ENCODE measurements around the gene SH3TC1.
A peak's percentile ranks its signal among the peaks of the same experiment; 100 is the strongest.

SH3TC1 gene

GRCh38 chr4:8158710-8159536 is 40.2 kb upstream of the SH3TC1 start, which contains the start of gene ABLIM2:
Gene ABLIM2, minus strand, starts transcription at chr4:8158813. Its CDS starts 124 bp downstream, at chr4:8158689.
- Histone ChIP-seq H3K36me3 (ENCODE audit: insufficient read depth, insufficient read length, low read length) (no peaks in the 10 kb centered on the region), H3K27me3 (ENCODE audit: insufficient read depth, insufficient read length) (peaks cover 64% of the 10 kb centered on the region), H3K4me1 (ENCODE audit: insufficient read depth, insufficient read length) (peaks cover 7% of the 10 kb centered on the region), H3K9ac (ENCODE audit: insufficient read length, low read depth) (peak within 1 kb of the TSS; percentile 90), H3K4me3 (ENCODE audit: insufficient read length, low read depth) (peak within 1 kb of the TSS; percentile 73), H3K9me3 (ENCODE audit: insufficient read depth, low read length) (no peaks in the 10 kb centered on the region)
- TF ChIP-seq SUZ12 (IDR thresholded peaks at IDR 0.05; ENCODE audit: extremely low read depth, insufficient read depth, insufficient read length) (no peak), ZNF274 (IDR thresholded peaks at IDR 0.05; ENCODE audit: low read depth, low read length) (no peak)
- peak; percentile 96 for DNase-seq (ENCODE audit: low read depth, low spot score)

- no peak for DNase-seq (ENCODE audit: low read depth, low spot score)
- TF ChIP-seq SUZ12 (IDR thresholded peaks at IDR 0.05; ENCODE audit: extremely low read depth, insufficient read depth, insufficient read length) = peak; percentile 91
- TF ChIP-seq ZNF274 (IDR thresholded peaks at IDR 0.05; ENCODE audit: low read depth, low read length) = no peak
- no peak for TF ChIP-seq YY1 (IDR thresholded peaks at IDR 0.05; ENCODE audit: insufficient read depth, insufficient read length)
- peak overlapping the region; percentile 90 for H3K9ac ChIP-seq (ENCODE audit: insufficient read length, low read depth)
- peaks cover 7% of the 10 kb centered on the region for H3K4me1 ChIP-seq (ENCODE audit: insufficient read depth, insufficient read length)
- H3K9me3 ChIP-seq (ENCODE audit: insufficient read depth, low read length) = no peaks in the 10 kb centered on the region
- H3K4me3 ChIP-seq (ENCODE audit: insufficient read length, low read depth) = peak overlapping the region; percentile 73
- peaks cover 64% of the 10 kb centered on the region for H3K27me3 ChIP-seq (ENCODE audit: insufficient read depth, insufficient read length)
- no peaks in the 10 kb centered on the region for H3K36me3 ChIP-seq (ENCODE audit: insufficient read depth, insufficient read length, low read length)
These were observed 39.4 kb upstream of the SH3TC1 start for GRCh38 chr4:8159537-8160232.

- H3K9ac ChIP-seq (ENCODE audit: insufficient read length, low read depth) = no peak overlapping the region
- no peak for DNase-seq (ENCODE audit: low read depth, low spot score)
- no peaks in the 10 kb centered on the region for H3K36me3 ChIP-seq (ENCODE audit: insufficient read depth, insufficient read length, low read length)
- peaks cover 7% of the 10 kb centered on the region for H3K4me1 ChIP-seq (ENCODE audit: insufficient read depth, insufficient read length)
- no peaks in the 10 kb centered on the region for H3K9me3 ChIP-seq (ENCODE audit: insufficient read depth, low read length)
- TF ChIP-seq YY1 (IDR thresholded peaks at IDR 0.05; ENCODE audit: insufficient read depth, insufficient read length) (no peak), ZNF274 (IDR thresholded peaks at IDR 0.05; ENCODE audit: low read depth, low read length) (no peak), SUZ12 (IDR thresholded peaks at IDR 0.05; ENCODE audit: extremely low read depth, insufficient read depth, insufficient read length) (no peak)
- peaks cover 64% of the 10 kb centered on the region for H3K27me3 ChIP-seq (ENCODE audit: insufficient read depth, insufficient read length)
- H3K4me3 ChIP-seq (ENCODE audit: insufficient read length, low read depth) = no peak overlapping the region
These were observed 38.9 kb upstream of the SH3TC1 start for GRCh38 chr4:8160233-8160560.

GRCh38 chr4:8160572-8160971 is 38.5 kb upstream of the SH3TC1 start:
- no peaks in the 10 kb centered on the region for H3K36me3 ChIP-seq (ENCODE audit: insufficient read depth, insufficient read length, low read length)
- H3K27me3 ChIP-seq (ENCODE audit: insufficient read depth, insufficient read length) = peaks cover 62% of the 10 kb centered on the region
- peaks cover 7% of the 10 kb centered on the region for H3K4me1 ChIP-seq (ENCODE audit: insufficient read depth, insufficient read length)
- no peak overlapping the region for H3K4me3 ChIP-seq (ENCODE audit: insufficient read length, low read depth)
- no peak overlapping the region for H3K9ac ChIP-seq (ENCODE audit: insufficient read length, low read depth)
- DNase-seq (ENCODE audit: low read depth, low spot score) = no peak
- H3K9me3 ChIP-seq (ENCODE audit: insufficient read depth, low read length) = no peaks in the 10 kb centered on the region
- TF ChIP-seq SUZ12 (IDR thresholded peaks at IDR 0.05; ENCODE audit: extremely low read depth, insufficient read depth, insufficient read length) (no peak), YY1 (IDR thresholded peaks at IDR 0.05; ENCODE audit: insufficient read depth, insufficient read length) (no peak), ZNF274 (IDR thresholded peaks at IDR 0.05; ENCODE audit: low read depth, low read length) (no peak)

GRCh38 chr4:8162625-8163024 is 36.5 kb upstream of the SH3TC1 start:
- Histone ChIP-seq H3K9ac (ENCODE audit: insufficient read length, low read depth) (no peak overlapping the region), H3K36me3 (ENCODE audit: insufficient read depth, insufficient read length, low read length) (no peaks in the 10 kb centered on the region), H3K9me3 (ENCODE audit: insufficient read depth, low read length) (no peaks in the 10 kb centered on the region), H3K4me1 (ENCODE audit: insufficient read depth, insufficient read length) (peaks cover 7% of the 10 kb centered on the region), H3K4me3 (ENCODE audit: insufficient read length, low read depth) (no peak overlapping the region), H3K27me3 (ENCODE audit: insufficient read depth, insufficient read length) (peaks cover 44% of the 10 kb centered on the region)
- no peak for TF ChIP-seq YY1 (IDR thresholded peaks at IDR 0.05; ENCODE audit: insufficient read depth, insufficient read length)
- TF ChIP-seq SUZ12 (IDR thresholded peaks at IDR 0.05; ENCODE audit: extremely low read depth, insufficient read depth, insufficient read length) = no peak
- no peak for TF ChIP-seq ZNF274 (IDR thresholded peaks at IDR 0.05; ENCODE audit: low read depth, low read length)
- no peak for DNase-seq (ENCODE audit: low read depth, low spot score)

- TF ChIP-seq SUZ12 (IDR thresholded peaks at IDR 0.05; ENCODE audit: extremely low read depth, insufficient read depth, insufficient read length) = no peak
- TF ChIP-seq ZNF274 (IDR thresholded peaks at IDR 0.05; ENCODE audit: low read depth, low read length) = no peak
- no peak for TF ChIP-seq YY1 (IDR thresholded peaks at IDR 0.05; ENCODE audit: insufficient read depth, insufficient read length)
- H3K36me3 ChIP-seq (ENCODE audit: insufficient read depth, insufficient read length, low read length) = no peaks in the 10 kb centered on the region
- peaks cover 7% of the 10 kb centered on the region for H3K4me1 ChIP-seq (ENCODE audit: insufficient read depth, insufficient read length)
- no peak overlapping the region for H3K4me3 ChIP-seq (ENCODE audit: insufficient read length, low read depth)
- H3K9ac ChIP-seq (ENCODE audit: insufficient read length, low read depth) = no peak overlapping the region
- no peak for DNase-seq (ENCODE audit: low read depth, low spot score)
- peaks cover 40% of the 10 kb centered on the region for H3K27me3 ChIP-seq (ENCODE audit: insufficient read depth, insufficient read length)
- H3K9me3 ChIP-seq (ENCODE audit: insufficient read depth, low read length) = peaks cover 3% of the 10 kb centered on the region; the same call in 1 of the 2 replicates
These were observed 36.1 kb upstream of the SH3TC1 start for GRCh38 chr4:8163026-8163425.

Measured in NT2/D1 (cell line).